ENCODE results near the gene ENOX1. TPM values are rescaled to one million over a fixed set of nuclear protein-coding genes. Genes with fewer than 3 reads are reported as not detected.

Gene ENOX1
- polyA plus RNA-seq, 2 of the 4 experiments (the other 2 are of a cell fraction), result 0.28 to 0.41 TPM

DNA sequence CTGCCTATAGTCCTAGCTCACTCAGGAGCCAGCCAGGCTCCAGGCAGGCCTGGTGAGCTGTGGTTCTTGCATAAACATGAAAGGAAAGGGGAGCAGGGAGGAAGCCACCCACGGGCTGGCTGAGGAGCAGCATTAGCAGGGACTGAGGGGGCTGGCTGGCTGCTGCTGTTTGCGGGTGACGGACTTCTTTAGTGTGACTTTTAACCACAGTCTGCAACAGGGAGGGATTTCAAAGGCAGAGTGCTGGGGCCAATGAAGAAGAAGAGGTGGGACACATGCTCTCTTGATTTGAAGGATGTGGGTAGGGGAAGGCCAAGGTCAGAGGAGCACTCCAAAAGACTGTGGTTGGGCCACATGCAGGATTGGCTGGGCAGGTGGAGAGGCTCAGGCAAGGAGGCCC, 540.4 kb downstream of the ENOX1 start (continued):
- no peak for TF ChIP-seq MAZ (IDR thresholded peaks at IDR 0.05; ENCODE audit: borderline replicate concordance, low read depth, low read length)

- H3K27ac ChIP-seq, result no peak overlapping the region
- FAIRE-seq (no peak), ATAC-seq (no peak), DNase-seq (ENCODE audit: low read depth in 1 of 2, low spot score in 1 of 2) (no peak)
- no peaks in the 10 kb centered on the region for H3K9me3 ChIP-seq
- H3K4me1 ChIP-seq, result no peaks in the 10 kb centered on the region
- POLR2A ChIA-PET, result no interaction called here
- CTCF ChIA-PET, result no interaction called here
- 54% methylated on average over 8 of the region's 8 CpGs for WGBS (ENCODE audit: missing lambda C conversion rate)
- no peak overlapping the region for H3K4me2 ChIP-seq
- H3K4me3 ChIP-seq, result no peak overlapping the region
- TF ChIP-seq KDM5A (IDR thresholded peaks at IDR 0.05), result no peak
- no peak for TF ChIP-seq MYC (IDR thresholded peaks at IDR 0.05; ENCODE audit: borderline replicate concordance, low read length)
- no peak for TF ChIP-seq ESRRA (IDR thresholded peaks at IDR 0.05; ENCODE audit: borderline replicate concordance, low read length)
- no peak for TF ChIP-seq GATA3 (IDR thresholded peaks at IDR 0.05; ENCODE audit: borderline replicate concordance)
- no peak for TF ChIP-seq MAFK (IDR thresholded peaks at IDR 0.05; ENCODE audit: partially characterized antibody)
- TF ChIP-seq CHD4 (IDR thresholded peaks at IDR 0.05; ENCODE audit: borderline replicate concordance), result no peak
Measured at GRCh38 chr13:43245374-43245964, 541.3 kb downstream of the ENOX1 start.

- FAIRE-seq (no peak), ATAC-seq (no peak), DNase-seq (ENCODE audit: low read depth in 1 of 2, low spot score in 1 of 2) (no peak)
- no peak for TF ChIP-seq FOSB (CRISPR knock-in tag; IDR thresholded peaks at IDR 0.05)
- no peak for TF ChIP-seq CHD4 (IDR thresholded peaks at IDR 0.05; ENCODE audit: borderline replicate concordance)
- TF ChIP-seq KDM1A (IDR thresholded peaks at IDR 0.05; ENCODE audit: low read depth), result no peak
- no peak for TF ChIP-seq RARB (CRISPR knock-in tag; IDR thresholded peaks at IDR 0.05)
- no peak for TF ChIP-seq ESRRA (IDR thresholded peaks at IDR 0.05; ENCODE audit: borderline replicate concordance, low read length)
- no peak for TF ChIP-seq PBX3 (IDR thresholded peaks at IDR 0.05)
- TF ChIP-seq FOXS1 (CRISPR knock-in tag; IDR thresholded peaks at IDR 0.05), result no peak
- TF ChIP-seq, protein P1, sequence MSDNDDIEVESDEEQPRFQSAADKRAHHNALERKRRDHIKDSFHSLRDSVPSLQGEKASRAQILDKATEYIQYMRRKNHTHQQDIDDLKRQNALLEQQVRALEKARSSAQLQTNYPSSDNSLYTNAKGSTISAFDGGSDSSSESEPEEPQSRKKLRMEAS (IDR thresholded peaks at IDR 0.05), result no peak
- TF ChIP-seq, protein P2, sequence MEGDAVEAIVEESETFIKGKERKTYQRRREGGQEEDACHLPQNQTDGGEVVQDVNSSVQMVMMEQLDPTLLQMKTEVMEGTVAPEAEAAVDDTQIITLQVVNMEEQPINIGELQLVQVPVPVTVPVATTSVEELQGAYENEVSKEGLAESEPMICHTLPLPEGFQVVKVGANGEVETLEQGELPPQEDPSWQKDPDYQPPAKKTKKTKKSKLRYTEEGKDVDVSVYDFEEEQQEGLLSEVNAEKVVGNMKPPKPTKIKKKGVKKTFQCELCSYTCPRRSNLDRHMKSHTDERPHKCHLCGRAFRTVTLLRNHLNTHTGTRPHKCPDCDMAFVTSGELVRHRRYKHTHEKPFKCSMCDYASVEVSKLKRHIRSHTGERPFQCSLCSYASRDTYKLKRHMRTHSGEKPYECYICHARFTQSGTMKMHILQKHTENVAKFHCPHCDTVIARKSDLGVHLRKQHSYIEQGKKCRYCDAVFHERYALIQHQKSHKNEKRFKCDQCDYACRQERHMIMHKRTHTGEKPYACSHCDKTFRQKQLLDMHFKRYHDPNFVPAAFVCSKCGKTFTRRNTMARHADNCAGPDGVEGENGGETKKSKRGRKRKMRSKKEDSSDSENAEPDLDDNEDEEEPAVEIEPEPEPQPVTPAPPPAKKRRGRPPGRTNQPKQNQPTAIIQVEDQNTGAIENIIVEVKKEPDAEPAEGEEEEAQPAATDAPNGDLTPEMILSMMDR (IDR thresholded peaks at IDR 0.05), result no peak
- no peak for TF ChIP-seq EP300 (IDR thresholded peaks at IDR 0.05)
- no peak for TF ChIP-seq MAZ (IDR thresholded peaks at IDR 0.05; ENCODE audit: borderline replicate concordance, low read depth, low read length)
- TF ChIP-seq RAD21 (conservative IDR thresholded peaks at IDR 0.05 in 1 of 2, IDR thresholded peaks at IDR 0.05 in 1 of 2), result no peak
- no peak for TF ChIP-seq REST (IDR thresholded peaks at IDR 0.05)
- no peak for TF ChIP-seq ZC3H11A (IDR thresholded peaks at IDR 0.05)
- TF ChIP-seq, protein P3, sequence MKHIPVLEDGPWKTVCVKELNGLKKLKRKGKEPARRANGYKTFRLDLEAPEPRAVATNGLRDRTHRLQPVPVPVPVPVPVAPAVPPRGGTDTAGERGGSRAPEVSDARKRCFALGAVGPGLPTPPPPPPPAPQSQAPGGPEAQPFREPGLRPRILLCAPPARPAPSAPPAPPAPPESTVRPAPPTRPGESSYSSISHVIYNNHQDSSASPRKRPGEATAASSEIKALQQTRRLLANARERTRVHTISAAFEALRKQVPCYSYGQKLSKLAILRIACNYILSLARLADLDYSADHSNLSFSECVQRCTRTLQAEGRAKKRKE (CRISPR knock-in tag; IDR thresholded peaks at IDR 0.05; ENCODE audit: low read depth), result no peak
- TF ChIP-seq HMGXB4 (CRISPR knock-in tag; IDR thresholded peaks at IDR 0.05; ENCODE audit: borderline replicate concordance), result no peak
- TF ChIP-seq TFCP2L1 (CRISPR knock-in tag; IDR thresholded peaks at IDR 0.05), result no peak
- 75% methylated on average over 5 of the region's 5 CpGs for WGBS (ENCODE audit: missing lambda C conversion rate)
- CTCF ChIA-PET, result no interaction called here
- Histone ChIP-seq H3K27ac (no peak overlapping the region), H3K4me3 (no peak overlapping the region), H3K4me1 (no peaks in the 10 kb centered on the region), H3K4me2 (no peak overlapping the region), H3K9me3 (no peaks in the 10 kb centered on the region)
- POLR2A ChIA-PET, result no interaction called here
Measured at GRCh38 chr13:43244481-43244880, 542.3 kb downstream of the ENOX1 start.
